Stimulated activated CD4-positive, alpha-beta T cell treated with anti-CD3 and anti-CD28 coated beads, Interleukin-2, amount 100 ng/mL, for 4 hours (primary cell): Measurements from ENCODE around the gene YES1.
"Not testable (repeated sequence)": the region's sequence is repeated elsewhere in the genome, so short reads cannot be mapped to it uniquely, and the experiment has no call there.

ENCODE experiments used
- DNase-seq: peaks from one replicate; pipeline ENCODE4 v3.0.0-alpha.2; 2020; ENCODE audit warnings: low read depth

YES1 gene

DNA sequence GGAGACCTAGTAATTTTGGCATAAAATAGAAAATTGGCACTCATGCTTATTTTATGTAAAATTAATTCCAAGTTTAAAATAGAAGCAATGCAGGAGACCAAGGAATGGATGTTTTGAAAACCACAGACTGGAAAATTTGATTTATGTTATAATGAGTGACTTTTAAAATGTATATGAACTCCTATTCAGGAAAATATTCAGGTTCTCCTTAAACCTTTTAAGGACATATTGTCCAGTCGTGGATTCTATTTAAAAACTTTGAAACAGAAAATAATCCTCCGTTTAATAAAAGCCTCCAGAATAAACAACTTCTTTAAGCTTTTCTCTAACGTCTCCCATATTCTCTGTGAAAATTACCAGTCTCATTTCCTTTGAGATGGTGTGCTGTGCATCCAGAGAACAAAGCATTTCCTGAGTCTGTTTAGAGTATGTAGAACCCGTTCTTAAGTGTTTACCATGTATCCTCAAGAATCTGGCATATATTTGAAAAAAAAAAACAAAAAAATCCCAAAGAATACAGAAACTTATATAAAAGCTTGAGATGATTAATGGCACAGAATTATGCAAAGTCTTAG, 8.6 kb upstream of the YES1 start:
- no peak for DNase-seq

- no peak for DNase-seq
Observed at GRCh38 chr18:816869-817268, 4.8 kb upstream of the YES1 start.

- no peak for DNase-seq
Observed at GRCh38 chr18:816088-816653, 4.1 kb upstream of the YES1 start.

GRCh38 chr18:815353-815752, 3.3 kb upstream of the YES1 start:
- DNase-seq, result no peak

DNA sequence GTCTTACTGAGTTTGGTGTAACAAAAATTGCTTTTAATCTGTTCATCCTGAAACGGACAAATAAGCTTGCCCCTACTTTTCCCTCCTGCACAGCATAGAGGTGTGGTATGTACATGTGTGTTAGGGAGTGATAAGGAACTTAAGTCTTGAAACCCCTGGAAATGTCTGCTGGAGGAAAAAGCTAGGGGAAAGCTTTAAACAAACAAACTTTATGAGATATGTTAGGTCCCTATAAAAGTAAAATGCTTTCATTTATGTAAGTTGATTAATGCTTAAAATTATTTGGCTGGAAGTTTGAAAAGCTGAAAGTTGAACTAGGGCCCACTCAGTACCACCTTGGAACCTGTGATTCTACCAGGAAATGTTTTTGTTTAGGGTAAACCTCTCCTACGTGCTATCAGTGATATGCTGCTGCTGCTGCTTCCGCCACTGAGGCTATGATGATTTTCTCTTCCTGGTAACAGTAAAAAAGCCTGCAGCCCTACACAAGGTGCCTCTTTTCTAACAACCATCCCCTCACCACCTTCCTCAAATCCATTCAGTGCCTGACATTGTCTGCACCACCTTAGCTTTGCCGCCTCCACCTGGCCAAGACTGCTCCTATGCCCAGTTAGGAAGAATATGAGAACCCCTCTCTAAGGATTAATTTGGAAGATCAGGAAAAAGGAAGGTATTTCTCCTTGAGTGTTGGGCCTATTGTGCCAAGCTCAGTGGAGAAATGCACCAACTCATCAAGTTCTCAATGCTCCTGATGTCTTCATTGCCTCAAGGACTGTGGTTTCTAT, 2.5 kb upstream of the YES1 start:
- no peak for DNase-seq

DNA sequence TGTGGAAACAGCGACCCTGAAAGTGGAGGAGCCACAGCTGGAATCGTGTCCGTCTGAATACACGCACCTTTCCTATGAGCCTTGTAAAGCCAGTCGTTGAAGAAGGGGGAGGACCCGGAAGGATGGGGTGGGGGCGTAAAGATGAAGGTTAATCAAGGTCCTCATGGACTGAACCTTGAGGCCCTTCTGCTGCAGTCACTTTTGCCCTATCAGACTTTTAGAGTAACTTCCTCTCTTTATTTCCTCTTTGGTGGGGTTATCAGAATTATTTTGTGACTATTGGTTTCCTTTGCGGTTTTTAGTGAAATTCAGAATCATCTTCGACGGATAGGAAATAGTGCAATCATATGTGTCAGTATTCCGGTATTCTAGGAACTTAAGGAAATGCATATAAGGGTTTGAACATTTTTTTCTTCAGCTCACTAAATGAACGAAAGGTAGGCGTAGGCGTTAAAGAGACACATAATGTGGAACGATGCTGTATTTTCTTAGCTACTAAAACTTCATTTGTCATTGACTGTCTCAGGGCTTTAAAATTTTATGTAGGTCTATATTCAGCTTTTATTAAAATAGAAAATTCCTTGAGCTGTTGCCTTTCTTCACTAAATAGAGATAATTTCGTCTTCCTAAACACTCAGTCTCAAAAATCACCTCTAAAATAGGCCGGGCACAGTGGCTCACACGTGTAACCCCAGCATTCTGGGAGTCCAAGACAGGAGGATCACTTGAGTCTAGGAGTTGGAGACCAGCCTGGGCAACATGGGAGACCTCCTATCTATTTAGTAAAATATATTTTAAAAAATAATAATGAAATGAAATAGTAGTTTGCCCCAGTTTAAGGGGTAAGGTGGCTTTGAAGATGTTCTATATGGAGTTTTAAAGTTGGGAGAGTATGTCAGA, 1.4 kb upstream of the YES1 start:
- peak; percentile 66 for DNase-seq

DNA sequence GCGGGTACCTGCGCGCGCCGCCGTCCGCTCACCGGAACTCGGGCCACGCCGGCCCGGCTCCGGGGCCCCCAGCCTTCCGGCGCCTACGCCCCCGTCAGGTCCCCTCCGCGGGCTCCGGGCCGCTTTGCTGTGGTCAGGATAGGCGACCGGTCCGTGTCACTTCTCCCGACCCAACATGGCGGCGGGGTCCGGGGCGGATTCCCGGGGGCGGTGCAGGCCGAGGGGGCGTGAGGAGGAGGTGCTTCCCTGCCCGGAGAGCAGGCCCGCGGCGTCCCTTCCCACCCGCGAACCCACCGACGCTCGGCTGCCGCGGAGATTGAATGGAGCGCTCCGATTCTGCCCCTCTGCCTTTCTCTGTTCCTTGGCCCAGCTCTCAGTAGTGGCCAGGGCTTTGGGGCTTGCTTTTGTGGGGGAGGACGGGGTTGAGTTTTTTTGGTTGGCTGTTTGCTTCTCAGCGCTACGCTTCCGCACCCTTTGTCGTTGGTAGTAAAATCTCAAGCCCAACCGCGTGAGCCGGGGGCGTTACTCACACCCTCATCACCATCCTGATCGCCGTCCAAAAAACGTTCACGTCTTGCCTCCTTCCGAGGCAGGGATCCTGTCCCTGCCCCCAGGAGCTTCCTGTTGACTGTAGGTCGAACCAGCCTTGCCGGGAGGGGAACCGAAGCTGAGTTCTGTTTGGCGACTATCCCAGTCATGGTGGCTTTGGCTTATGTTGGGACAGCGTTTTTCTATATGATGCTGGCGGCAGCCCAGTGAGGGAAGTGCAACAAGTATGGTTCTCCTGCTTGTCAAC, 532 bp upstream of the YES1 start:
- peak; percentile 72 for DNase-seq

DNA sequence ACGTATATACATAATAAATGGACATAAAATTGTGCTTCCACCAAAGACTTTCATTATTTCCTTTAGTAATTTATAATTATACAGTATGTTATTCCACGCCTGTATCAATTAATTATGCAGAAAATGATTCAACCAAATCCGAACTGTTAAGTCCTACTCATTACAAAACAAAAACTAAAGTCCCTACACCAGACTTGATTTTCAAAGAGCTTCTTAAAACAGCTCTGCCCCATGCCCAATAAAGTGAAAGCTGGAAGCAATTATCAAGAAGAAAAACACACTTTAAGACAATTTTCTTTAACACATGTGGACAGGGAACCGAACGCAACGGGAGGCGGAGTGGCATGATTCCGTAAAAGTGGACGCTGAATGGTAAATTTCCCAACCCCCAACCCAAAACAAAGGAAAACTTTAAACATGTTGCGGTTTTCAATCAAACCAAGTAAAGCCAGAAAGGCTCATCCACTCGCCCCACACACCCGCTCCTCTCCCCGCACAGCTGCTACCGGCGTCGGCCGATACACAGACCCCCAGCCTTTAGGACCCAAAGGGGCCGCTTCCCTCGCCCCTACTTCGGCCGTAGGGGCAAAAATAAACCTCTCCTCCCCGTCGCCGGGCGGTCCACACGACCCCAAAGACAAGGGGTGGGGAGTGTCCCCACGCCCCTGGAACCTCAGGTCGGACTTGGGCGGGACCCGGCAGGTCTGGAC, 705 bp downstream of the YES1 start:
- DNase-seq, result no peak

DNA sequence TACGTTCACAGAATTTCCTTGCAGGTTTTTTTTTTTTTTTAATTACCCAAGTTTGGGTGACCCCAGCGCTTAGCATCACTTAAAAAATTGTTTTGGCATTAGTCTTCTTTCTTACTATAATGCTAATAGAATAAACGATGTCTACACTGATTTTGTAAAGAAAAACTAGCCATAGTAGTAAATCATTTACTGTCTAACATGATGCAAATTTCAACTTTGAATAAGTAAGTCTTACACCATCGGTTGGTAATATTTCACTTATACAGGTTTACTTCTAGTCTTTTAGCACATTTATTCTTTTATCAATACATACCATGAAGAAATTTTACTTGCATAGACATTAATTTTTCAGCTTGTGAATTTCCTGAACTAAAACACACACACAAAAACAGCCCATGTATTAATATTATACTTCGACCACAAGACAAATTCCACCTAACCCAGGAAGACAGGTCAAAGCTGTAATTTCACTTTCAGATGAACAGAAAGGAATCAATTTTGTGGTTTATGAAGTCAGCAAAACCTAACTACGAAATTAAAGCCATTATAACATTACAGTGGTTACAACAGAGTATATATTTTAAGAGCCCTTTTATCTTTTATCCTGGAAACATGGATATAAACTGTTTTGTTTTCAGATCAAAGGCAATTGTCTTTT, 1.9 kb downstream of the YES1 start:
- no peak for DNase-seq

DNA sequence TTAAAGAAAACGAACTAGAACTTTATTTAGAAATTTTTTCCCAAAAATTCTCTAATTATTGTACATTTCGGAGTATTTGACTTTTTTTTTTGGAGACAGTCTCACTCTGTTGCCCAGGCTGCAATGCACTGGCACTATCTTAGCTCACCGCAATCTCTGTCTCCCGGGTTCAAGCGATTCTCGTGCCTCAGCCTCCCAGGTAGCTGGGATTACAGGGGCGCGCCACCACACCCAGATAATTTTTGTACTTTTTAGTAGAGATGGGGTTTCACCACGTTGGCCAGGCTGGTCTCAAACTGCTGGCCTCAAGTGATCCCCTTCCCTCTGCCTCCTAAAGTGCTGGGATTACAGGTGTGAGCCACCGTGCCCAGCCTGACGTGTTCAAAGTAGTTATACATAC, 2.8 kb downstream of the YES1 start:
- not testable (repeated sequence) for DNase-seq

GRCh38 chr18:808502-808901, 3.5 kb downstream of the YES1 start:
- no peak for DNase-seq

- no peak for DNase-seq
Observed at GRCh38 chr18:808086-808485, 4.0 kb downstream of the YES1 start.

GRCh38 chr18:805755-806110, 6.3 kb downstream of the YES1 start:
- no peak for DNase-seq

DNA sequence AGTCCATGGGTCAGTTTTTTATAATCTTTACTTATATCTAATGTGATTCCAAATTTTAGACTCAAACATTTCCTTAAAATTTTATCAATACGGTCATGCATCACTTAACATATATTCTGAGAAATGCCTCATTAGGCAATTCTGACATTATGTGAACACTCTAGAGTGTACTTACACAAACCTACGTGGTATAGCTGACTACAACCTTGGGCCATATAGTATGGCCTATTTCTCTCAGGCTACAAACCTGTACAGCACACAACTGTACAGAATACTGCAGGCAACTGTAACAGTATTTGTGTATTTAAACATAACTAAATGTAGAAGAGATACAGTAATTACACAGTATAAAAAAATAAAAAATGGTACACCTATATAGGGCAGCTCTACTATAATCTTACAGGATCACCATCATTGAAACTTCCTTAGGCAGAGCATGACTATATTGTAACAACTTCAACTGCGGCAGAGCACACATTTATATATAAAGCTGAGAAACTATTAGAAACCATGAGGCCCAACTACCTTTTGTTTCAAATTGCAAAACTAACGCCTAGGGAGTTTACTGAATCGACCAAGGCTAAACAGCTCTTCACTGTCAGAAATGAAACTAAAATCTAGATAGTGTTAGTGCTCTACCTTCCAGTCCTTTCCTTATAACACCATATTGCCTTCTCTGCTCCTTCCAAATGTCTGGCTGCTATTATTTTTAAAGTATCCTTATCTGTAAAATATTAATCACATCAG, 6.9 kb downstream of the YES1 start:
- DNase-seq, result no peak

- no peak for DNase-seq
Observed at GRCh38 chr18:801137-801536, 10.9 kb downstream of the YES1 start.

GRCh38 chr18:799943-800342, 12.1 kb downstream of the YES1 start:
- no peak for DNase-seq

- DNase-seq, result not testable (repeated sequence)
Observed at GRCh38 chr18:795383-795782, 16.7 kb downstream of the YES1 start.

- no peak for DNase-seq
Observed at GRCh38 chr18:789397-789796, 22.6 kb downstream of the YES1 start.

DNA sequence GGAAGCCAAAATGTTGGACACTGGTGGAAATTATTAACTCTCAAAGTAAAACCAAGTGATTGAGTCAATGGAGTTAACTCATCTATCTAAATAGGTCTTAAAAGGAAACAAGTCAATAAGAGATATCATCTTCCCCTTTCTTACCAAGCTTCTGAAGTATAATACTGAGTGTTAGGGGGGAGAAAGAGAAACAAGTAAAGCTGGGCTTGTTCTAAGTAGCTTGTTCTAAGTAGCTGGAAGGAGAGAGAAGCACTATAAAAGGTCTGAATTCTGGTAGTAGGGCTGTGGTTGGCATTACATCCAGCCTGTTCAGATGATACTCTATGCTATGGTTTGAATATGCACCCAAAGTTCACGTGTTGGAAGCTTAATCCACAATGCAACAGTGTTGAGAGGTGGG, 26.8 kb downstream of the YES1 start:
- no peak for DNase-seq
